ENCODE measurements around the gene PTHLH. TPM values are rescaled to one million over a fixed set of nuclear protein-coding genes. Genes with fewer than 3 reads are reported as not detected.

Gene PTHLH
- total and polyA plus RNA-seq, 2 experiments from 2014 or later, result 3.1 to 4.5 TPM

- Histone ChIP-seq H3K27ac (no peak overlapping the region), H3K4me3 (no peak overlapping the region), H3K27me3 (no peaks in the 10 kb centered on the region), H3K9me3 (ENCODE audit: low read depth) (no peaks in the 10 kb centered on the region), H3K4me2 (no peak overlapping the region), H2AFZ (no peak overlapping the region), H4K20me1 (ENCODE audit: insufficient read depth, poor library complexity, severe bottlenecking) (no peaks in the 10 kb centered on the region), H3K9me2 (replicated peaks; ENCODE audit: insufficient read depth) (no peaks in the 10 kb centered on the region), H3K4me1 (ENCODE audit: insufficient read depth) (no peaks in the 10 kb centered on the region), H3K36me3 (replicated peaks; ENCODE audit: insufficient read depth, low read depth) (no peaks in the 10 kb centered on the region), H3K79me2 (no peaks in the 10 kb centered on the region)
- 89% methylated on average over 4 of the region's 4 CpGs for WGBS (ENCODE audit: low lambda C conversion rate, missing lambda C conversion rate)
- no peak for DNase-seq (ENCODE audit: low spot score)
- TF ChIP-seq EZH2phosphoT487 (IDR thresholded peaks at IDR 0.05; ENCODE audit: low read depth, severe bottlenecking, unreplicated experiment) (no peak), CTCF (IDR thresholded peaks at IDR 0.05; ENCODE audit: poor library complexity) (no peak), EZH2 (IDR thresholded peaks at IDR 0.05; ENCODE audit: borderline replicate concordance) (no peak)
These were observed 44.8 kb upstream of the PTHLH start for GRCh38 chr12:28017126-28017872.

DNA sequence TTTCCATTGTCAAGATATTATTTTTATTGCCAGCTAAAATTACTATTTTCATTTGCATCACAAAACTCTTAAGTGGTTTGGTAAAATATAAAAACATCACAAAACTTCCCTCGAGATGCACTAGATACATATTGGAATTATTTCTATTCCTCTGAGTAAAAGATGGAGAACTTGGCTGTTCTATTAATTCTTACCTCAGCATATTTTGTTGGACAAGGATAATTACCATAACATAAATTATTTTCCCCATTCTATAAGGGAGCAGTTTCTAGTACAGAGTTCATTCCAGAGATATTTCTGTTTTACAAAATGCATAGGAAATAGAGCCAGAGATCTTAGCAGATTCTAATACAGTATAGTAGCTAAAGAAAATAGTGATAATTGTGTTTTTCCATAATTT is 42.6 kb upstream of the PTHLH start:
- Histone ChIP-seq H3K4me2 (no peak overlapping the region), H3K27me3 (no peaks in the 10 kb centered on the region), H3K36me3 (replicated peaks; ENCODE audit: insufficient read depth, low read depth) (no peaks in the 10 kb centered on the region), H3K79me2 (no peaks in the 10 kb centered on the region), H2AFZ (no peak overlapping the region), H3K27ac (no peak overlapping the region), H3K9me2 (replicated peaks; ENCODE audit: insufficient read depth) (no peaks in the 10 kb centered on the region), H3K4me3 (no peak overlapping the region), H4K20me1 (ENCODE audit: insufficient read depth, poor library complexity, severe bottlenecking) (no peaks in the 10 kb centered on the region), H3K9me3 (ENCODE audit: low read depth) (no peaks in the 10 kb centered on the region), H3K4me1 (ENCODE audit: insufficient read depth) (no peaks in the 10 kb centered on the region)
- no peak for TF ChIP-seq EZH2phosphoT487 (IDR thresholded peaks at IDR 0.05; ENCODE audit: low read depth, severe bottlenecking, unreplicated experiment)
- no peak for DNase-seq (ENCODE audit: low spot score)
- 88% methylated on average over 1 of the region's 1 CpG for WGBS (ENCODE audit: low lambda C conversion rate, missing lambda C conversion rate)

DNA sequence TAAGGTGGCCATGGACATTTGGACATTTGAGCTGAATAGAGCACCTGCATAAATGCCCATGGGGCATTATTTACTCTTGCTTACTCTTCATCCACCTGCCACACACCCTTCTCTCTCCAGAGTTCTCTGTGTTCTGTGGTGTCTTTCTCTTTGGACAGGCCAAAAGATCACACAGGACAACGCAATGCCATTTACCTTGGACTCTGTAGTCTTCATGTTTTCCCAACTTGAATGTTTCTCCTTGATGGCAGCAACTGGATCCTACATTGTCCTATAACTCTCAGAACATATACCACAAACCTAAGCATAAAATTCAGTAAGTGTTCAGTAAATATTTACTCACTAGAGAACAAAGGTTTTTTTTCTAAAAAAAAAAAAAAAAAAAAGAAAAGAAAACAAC is 41.7 kb upstream of the PTHLH start:
- H3K9me2 ChIP-seq (replicated peaks; ENCODE audit: insufficient read depth), result no peaks in the 10 kb centered on the region
- TF ChIP-seq EZH2phosphoT487 (IDR thresholded peaks at IDR 0.05; ENCODE audit: low read depth, severe bottlenecking, unreplicated experiment), result no peak
- TF ChIP-seq CTCF (IDR thresholded peaks at IDR 0.05; ENCODE audit: poor library complexity), result no peak
- no peak for TF ChIP-seq EZH2 (IDR thresholded peaks at IDR 0.05; ENCODE audit: borderline replicate concordance)

GRCh38 chr12:28012333-28012918 is 39.9 kb upstream of the PTHLH start:
- Histone ChIP-seq H3K79me2 (no peaks in the 10 kb centered on the region), H3K27ac (no peak overlapping the region), H4K20me1 (ENCODE audit: insufficient read depth, poor library complexity, severe bottlenecking) (no peaks in the 10 kb centered on the region), H3K4me2 (no peak overlapping the region), H3K9me3 (ENCODE audit: low read depth) (no peaks in the 10 kb centered on the region), H2AFZ (no peak overlapping the region), H3K9me2 (replicated peaks; ENCODE audit: insufficient read depth) (no peaks in the 10 kb centered on the region), H3K4me1 (ENCODE audit: insufficient read depth) (no peaks in the 10 kb centered on the region), H3K36me3 (replicated peaks; ENCODE audit: insufficient read depth, low read depth) (no peaks in the 10 kb centered on the region), H3K27me3 (no peaks in the 10 kb centered on the region), H3K4me3 (no peak overlapping the region)
- WGBS (ENCODE audit: low lambda C conversion rate, missing lambda C conversion rate), result 91% methylated on average over 5 of the region's 5 CpGs
- DNase-seq (ENCODE audit: low spot score), result no peak
- TF ChIP-seq CTCF (IDR thresholded peaks at IDR 0.05; ENCODE audit: poor library complexity), result no peak
- TF ChIP-seq EZH2phosphoT487 (IDR thresholded peaks at IDR 0.05; ENCODE audit: low read depth, severe bottlenecking, unreplicated experiment), result no peak
- no peak for TF ChIP-seq EZH2 (IDR thresholded peaks at IDR 0.05; ENCODE audit: borderline replicate concordance)

More for the DNA sequence above, 41.7 kb upstream of the PTHLH start:
- Histone ChIP-seq H3K27ac (no peak overlapping the region), H3K36me3 (replicated peaks; ENCODE audit: insufficient read depth, low read depth) (no peaks in the 10 kb centered on the region), H3K27me3 (no peaks in the 10 kb centered on the region), H4K20me1 (ENCODE audit: insufficient read depth, poor library complexity, severe bottlenecking) (no peaks in the 10 kb centered on the region), H3K4me1 (ENCODE audit: insufficient read depth) (no peaks in the 10 kb centered on the region), H3K4me2 (no peak overlapping the region), H3K79me2 (no peaks in the 10 kb centered on the region), H3K4me3 (no peak overlapping the region), H3K9me3 (ENCODE audit: low read depth) (no peaks in the 10 kb centered on the region), H2AFZ (no peak overlapping the region)
- WGBS (ENCODE audit: low lambda C conversion rate, missing lambda C conversion rate), result 76% methylated on average over 1 of the region's 1 CpG
- DNase-seq (ENCODE audit: low spot score), result no peak
